SHP77 treated with DMSO at 0.1 percent for 48 hours (cell line): ENCODE results near the gene TOP1.
A peak's percentile ranks its signal among the peaks of the same experiment; 100 is the strongest.
"Not testable (repeated sequence)": the region's sequence is repeated elsewhere in the genome, so short reads cannot be mapped to it uniquely, and the experiment has no call there.

ENCODE experiments used
- DNase-seq: peaks from one replicate; lab custom pipeline; 2025; lab: John Stamatoyannopoulos, UW

The TOP1 gene

GRCh38 chr20:41028359-41029149, at the start of gene TOP1:
Gene TOP1, plus strand, starts transcription at chr20:41028822. Its CDS starts 246 bp downstream, at chr20:41029068.
- peak; percentile 94 for DNase-seq

DNA sequence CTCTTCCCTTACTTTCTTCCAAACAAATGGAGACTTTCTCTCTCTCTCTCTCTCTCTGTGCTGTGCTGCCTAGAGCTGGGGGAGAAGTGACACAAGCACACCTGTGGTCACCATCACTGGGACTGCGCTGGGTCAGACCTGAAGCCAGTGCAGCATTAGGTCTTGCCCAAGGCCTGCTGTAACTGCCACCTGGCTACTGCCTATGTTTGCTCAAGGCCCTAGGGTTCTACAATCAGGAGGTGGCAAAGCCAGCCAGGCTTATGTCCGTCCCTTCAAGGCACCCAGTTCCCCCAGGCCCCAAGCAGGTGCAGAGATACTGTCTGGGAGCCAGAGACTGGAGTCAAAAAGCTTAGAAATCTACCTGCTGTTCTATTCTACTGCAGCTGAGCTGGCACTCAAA, 49.4 kb upstream of the TOP1 start:
- DNase-seq: no peak

DNA sequence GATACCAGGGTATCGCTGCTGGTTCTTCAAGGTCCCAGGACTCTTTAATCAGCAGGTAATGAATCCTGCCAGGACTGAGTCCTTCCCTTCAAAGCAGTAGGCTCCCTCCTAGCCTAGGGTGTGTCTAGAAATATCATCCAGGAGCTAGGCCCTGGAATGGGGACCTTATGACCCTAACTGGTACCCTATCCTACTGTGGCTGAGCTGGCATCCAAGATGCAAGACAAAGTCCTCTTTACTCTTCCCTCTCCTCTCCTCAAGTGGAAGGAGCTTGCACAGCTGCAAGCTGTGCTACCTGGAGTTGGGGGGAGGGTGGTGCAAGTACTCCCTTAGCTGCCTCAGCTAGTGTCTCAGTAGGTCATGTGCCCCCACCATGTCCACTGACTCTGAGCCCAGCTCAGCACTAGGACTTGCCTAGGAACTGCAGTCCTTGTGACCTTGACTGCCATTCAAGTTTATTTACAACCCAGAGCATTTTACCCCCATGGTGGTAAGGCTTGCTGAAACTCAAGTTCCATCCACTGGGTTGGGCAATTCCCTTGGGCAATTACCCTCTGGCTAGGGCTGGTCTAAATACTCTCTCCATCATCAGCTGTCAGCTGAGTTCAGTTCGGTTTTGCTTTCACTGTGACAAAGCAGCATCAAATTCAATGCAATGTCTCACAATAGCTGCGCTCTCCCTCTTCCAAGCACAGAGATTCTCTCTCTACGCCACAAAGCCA, 48.4 kb upstream of the TOP1 start:
- DNase-seq: no peak

- DNase-seq: no peak
These were observed 47.8 kb upstream of the TOP1 start for GRCh38 chr20:40980828-40981310.

DNA sequence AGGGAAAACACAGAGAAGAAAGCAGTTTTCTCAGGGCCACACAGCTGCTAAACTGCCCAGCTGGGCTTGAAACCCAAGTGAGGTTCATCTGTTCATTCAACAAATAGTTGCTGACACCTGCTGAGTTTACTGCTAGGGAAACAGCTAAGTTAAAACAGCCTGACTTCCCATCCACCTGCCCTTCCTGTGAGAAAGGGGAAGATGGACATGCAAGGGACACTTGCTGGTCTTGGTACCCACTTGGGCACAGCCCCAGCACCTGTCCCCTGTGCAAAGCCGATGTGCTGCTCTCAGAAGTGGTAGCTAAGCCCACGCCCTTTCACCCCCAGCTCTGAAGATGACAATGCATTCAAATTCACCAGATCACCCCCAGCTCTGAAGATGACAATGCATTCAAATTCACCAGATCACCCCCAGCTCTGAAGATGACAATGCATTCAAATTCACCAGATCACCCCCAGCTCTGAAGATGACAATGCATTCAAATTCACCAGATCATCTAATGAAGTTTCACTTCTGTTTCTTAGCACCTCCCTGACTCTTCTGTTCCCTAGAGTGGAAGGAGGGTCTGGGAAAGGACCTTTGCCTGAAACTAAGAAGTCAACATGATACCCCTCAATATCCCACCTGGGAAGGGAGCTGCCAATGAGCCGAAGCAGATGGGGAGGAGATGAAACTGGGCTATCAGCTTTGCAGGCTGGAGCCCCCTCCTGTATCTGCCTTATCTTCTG, 46.0 kb upstream of the TOP1 start:
- DNase-seq: no peak

- DNase-seq: no peak
These were observed 44.7 kb upstream of the TOP1 start for GRCh38 chr20:40983898-40984297.

GRCh38 chr20:40984496-40984895, 44.1 kb upstream of the TOP1 start:
- no peak for DNase-seq

DNA sequence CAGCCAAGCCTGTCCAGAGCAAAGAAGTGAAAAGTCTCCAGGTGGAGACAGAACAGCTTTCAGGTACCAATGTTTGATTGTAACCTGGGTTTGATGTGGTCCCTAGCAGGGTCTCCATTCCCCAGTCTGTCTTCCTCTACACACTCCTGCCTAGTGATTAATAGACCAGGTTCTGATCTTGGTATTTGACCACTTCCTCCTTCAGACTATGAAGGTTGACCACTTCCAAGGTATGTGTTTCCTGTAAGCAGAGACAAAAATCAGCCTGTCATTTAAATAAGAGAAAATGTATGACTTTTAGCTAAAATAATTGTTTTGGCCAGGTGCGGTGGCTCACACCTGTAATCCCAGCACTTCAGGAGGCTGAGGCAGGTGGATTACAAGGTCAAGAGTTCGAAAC, 41.8 kb upstream of the TOP1 start:
- no peak for DNase-seq

DNA sequence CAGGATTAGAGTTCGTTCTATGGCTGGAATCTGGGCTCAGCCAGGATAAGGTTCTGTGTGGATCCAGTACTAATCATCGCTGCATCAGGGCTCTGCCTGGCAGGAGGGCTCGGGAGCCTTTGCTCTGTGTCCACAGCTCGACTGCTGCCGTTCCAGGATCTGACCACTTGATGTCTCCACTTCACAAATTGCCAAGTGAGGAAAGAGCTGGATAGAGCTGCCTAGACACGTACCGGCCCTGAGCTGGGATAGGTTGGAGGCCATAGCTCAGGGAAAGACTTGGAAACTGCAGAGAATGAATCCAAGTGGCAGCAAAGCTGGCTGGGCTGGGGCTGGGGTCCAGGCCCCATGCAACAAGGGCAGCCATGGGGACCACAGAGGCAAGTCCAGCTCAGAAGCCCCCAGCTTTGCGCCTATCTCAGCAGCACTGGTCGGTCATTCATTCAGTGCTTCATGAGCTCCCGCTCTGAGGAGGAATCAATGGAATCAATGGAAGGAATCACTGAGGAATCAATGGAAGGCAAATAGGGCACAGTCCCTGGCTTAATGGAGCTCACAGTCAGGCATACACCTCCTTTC, 38.0 kb upstream of the TOP1 start:
- peak; percentile 73 for DNase-seq

GRCh38 chr20:40991181-40991889, 37.3 kb upstream of the TOP1 start:
- DNase-seq: no peak

GRCh38 chr20:40992349-40993113, 36.1 kb upstream of the TOP1 start:
- no peak for DNase-seq

DNA sequence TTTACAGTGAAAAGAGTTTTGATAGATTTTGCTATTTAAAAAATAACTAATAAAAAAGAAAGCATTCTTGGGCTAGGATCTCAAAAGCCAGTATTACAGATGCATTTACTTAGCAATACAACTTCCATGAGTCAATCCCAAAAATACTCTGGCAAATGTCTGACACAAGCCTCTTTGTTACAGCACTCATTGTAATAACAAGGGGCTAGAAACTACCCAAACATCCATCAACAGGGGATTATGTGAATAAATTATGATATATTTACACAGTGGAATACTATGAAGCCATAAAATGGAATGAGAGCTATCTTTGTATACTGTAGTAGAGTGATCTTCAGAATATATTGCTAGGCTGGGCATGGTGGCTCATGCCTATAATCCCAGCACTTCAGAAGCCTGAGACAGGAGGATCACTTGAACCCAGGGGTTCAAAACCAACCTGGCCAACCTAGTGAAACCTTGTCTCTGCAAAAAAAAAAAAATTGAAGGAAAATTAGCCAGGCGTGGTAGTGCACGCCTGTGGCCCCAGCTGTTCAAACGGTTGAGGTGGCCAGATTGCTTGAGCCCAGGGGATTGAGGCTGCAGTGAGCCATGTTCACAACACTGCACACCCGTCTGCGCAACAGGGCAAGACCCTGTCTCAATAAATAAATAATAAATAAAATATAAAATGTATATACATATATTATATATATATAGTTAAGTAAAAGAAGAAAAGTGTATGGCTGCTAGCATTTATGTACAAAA, 34.7 kb upstream of the TOP1 start:
- DNase-seq: peak; percentile 5

- no peak for DNase-seq
These were observed 32.3 kb upstream of the TOP1 start for GRCh38 chr20:40996326-40996725.

GRCh38 chr20:40997116-40997515, 31.5 kb upstream of the TOP1 start:
- peak; percentile 47 for DNase-seq

- no peak for DNase-seq
These were observed 28.8 kb upstream of the TOP1 start for GRCh38 chr20:40999841-41000240.

- DNase-seq: no peak
These were observed 28.0 kb upstream of the TOP1 start for GRCh38 chr20:41000628-41001027.

DNA sequence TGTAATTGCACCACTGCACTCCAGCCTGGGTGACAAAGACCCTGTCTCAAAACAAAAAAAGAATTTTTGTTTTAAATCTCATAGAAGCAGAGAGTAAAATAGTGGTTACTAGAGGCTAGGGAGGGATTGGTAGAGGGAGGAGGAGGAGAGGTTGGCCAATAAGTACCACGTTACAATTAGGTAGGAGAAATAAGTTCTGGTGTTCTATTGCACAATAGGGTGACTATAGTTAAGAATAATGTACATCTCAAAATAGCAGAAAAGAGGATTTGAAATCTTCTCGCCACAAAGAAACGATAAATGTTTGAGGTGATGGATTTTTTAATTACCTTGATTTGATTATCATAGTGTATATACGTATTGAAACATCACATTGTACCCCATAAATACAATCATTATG, 27.1 kb upstream of the TOP1 start:
- DNase-seq: no peak

DNA sequence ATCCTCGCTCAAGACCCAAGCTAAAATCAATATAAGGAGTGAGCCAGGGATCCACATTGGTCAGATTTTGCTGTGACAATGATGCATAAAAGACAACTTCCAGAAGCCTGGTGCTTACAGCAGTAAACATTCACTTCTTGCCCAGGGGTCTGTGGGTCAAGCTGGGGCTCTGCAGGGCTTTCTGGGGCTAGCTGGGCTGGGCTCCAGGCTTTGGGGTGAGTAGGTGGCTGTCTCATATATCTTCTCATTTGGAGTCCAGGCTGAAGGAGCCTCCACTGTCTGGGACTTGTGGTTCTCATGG, 25.8 kb upstream of the TOP1 start:
- no peak for DNase-seq

DNA sequence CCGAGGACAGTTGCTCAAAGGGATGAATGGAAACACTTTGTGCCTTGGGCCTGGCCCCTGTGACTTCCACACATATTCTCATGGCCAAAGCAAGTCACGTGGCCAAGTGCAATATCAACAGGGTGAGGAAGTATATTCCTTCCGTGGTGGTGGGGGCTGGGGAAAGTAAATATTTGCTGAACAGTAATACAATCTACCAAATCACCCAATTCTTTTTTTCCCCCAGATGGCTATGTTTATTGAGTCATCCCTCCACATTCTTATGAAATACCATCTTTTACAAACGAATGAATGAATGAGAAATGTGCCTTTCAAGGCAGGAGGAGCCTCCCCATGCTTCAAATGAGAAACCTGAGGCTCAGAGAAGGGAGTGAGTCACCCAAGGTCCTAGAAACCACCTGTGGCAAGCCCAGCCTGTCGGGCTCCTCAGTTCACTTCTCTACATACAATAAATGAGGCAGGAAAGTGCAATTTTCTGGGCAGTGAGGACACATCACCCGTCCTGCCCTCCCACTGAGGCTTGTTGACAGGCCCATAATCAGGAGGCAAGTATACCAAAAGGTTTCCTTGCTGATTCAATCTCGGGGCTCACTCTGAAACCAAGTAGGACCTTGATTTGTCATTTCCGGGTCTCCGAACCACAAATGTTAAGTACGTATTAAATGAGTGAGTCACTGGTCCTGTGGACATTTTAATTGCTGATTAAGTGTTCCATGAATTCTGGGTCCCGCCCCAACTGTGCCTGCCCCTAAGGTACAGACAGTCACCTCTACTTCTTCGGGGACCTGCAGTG, 25.3 kb upstream of the TOP1 start:
- peak; percentile 76 for DNase-seq

DNA sequence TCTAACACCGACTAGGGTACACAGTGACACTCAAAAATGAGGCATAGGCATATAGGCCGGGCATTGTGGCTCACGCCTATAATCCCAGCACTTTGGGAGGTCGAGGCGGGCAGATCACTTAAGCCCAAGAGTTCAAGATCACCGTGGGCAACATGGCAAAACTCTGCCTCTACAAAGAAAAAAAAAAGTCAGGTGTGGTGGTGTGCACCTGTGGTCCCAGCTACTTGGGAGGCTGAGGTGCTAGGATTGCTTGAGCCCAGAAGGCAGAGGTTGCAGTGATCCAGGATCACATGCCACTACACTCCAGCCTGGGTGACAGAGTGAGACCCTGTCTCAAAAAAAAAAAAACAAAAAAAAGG, 24.7 kb upstream of the TOP1 start:
- not testable (repeated sequence) for DNase-seq
